ENCODE data around the gene AK5. TPM values are rescaled to one million over a fixed set of nuclear protein-coding genes. Genes with fewer than 3 reads are reported as not detected.
A peak's percentile ranks its signal among the peaks of the same experiment; 100 is the strongest.
"Not testable (repeated sequence)": the region's sequence is repeated elsewhere in the genome, so short reads cannot be mapped to it uniquely, and the experiment has no call there.

Gene AK5
- total RNA-seq, 2 donors from 2014 or later: 4.4 to 7.2 TPM

DNA sequence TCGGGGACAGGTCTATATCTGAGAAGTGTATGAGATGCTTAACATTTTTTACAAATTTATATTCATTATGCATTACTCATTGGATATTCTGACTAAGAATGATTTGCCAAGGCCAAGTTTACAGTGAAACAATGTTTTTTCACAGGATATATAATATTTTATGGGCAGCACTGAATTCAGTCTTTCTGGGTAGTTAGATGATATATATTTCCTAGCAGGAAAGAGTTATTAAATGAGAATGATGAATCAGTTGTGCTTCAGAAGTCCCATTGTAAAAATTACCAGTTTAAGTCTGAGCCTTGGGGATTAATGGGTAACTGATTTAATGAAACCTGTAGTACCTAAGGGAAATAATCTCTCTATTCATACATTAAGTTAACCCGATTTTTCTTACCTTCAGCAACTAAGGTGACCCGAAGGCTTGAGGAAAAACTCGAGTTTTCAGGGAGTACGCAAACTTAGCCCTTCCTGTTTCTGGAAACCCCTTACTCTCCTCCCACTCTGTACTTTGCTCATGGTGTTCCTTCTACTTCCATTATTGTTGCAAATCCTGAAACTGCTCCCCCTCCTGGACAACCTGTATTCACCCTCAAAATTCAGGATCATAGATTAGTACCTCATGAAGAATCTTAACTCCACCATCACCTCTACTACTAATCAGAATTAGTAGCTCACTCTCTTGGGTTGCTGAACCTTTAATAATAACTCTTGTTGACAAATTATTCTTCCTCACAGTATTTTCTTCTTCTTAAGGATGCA lies 135.1 kb downstream of the AK5 start:
- Mint-ChIP-seq H3K4me1 (ENCODE audit: low read depth) (peaks cover 53% of the 10 kb centered on the region), H3K27me3 (ENCODE audit: low read depth) (no peaks in the 10 kb centered on the region), H3K27ac (no peak overlapping the region), H3K4me3 (no peak overlapping the region), H3K9me3 (peaks cover 0 to 6% of the 10 kb centered on the region in 2 donors), H3K36me3 (ENCODE audit: insufficient read depth in 2 of 2) (peaks cover 0 to 8% of the 10 kb centered on the region in 2 donors)
- no peak for DNase-seq
- no peak for ATAC-seq (replicated peaks in 1 of 2)

DNA sequence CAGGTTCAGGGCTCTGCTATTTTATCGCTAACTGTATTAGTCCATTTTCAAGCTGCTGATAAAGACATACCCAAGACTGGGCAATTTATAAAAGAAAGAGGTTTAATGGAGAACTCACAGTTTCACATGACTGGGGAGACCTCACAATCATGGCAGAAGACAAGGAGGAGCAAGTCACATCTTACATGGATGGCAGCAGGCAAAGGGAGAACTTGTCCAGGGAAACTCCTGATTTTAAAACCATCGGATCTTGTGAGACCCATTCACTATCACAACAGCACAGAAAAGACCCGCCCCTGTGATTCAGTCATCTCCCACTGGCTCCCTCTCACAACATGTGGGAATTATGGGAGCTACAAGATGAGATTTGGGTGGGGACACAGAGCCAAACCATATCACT lies 136.2 kb downstream of the AK5 start:
- not testable (repeated sequence) for ATAC-seq (replicated peaks in 1 of 2); H3K27me3 Mint-ChIP-seq (ENCODE audit: low read depth); H3K4me3 Mint-ChIP-seq; DNase-seq
- Mint-ChIP-seq H3K27ac (peak overlapping the region; percentile 22), H3K4me1 (ENCODE audit: low read depth) (peaks cover 50% of the 10 kb centered on the region), H3K9me3 (peaks cover 0 to 10% of the 10 kb centered on the region in 2 donors), H3K36me3 (ENCODE audit: insufficient read depth in 2 of 2) (peaks cover 0 to 15% of the 10 kb centered on the region in 2 donors)

DNA sequence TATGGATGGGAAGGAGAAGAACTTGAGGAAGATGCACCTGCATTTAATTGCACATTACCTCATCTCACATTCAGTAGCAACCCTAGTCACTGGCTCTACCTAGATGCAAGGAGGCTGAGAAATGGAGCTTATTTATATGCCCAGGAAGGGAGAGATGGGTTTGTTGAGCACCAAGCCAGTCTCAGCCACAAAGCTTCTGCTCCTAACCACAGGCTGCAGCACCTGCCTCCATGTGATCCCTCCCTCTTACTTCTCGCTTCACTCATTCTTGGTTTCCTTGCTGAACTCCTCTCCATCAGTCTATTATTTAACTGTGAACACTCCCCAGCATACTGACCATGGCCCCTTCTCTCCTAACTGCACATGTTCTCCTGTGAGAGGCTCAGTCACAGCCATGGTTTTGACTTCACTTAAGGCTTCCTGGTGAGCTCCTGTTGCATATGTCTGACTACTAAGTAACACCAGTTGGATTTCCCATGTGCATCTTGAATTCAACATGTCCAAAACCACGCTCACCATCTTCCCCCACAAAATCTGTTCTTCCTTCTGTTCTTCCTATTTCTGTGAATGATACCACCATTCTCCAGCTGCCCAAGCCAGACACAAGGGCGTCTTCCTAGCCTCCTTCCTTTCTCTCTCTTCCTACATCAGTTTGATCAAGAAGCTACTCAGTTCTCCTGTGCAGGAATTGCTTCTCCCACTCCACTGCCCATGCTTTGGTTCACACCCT lies 139.8 kb downstream of the AK5 start:
- DNase-seq: no peak
- ATAC-seq (replicated peaks in 1 of 2): no peak
- Mint-ChIP-seq H3K36me3 (ENCODE audit: insufficient read depth in 2 of 2) (peaks cover 5 to 32% of the 10 kb centered on the region in 2 donors), H3K27ac (no peak overlapping the region), H3K4me3 (peak overlapping the region; percentile 9 to 20), H3K4me1 (ENCODE audit: low read depth) (peaks cover 38% of the 10 kb centered on the region), H3K27me3 (ENCODE audit: low read depth) (no peaks in the 10 kb centered on the region), H3K9me3 (peaks cover 6 to 18% of the 10 kb centered on the region in 2 donors)

DNA sequence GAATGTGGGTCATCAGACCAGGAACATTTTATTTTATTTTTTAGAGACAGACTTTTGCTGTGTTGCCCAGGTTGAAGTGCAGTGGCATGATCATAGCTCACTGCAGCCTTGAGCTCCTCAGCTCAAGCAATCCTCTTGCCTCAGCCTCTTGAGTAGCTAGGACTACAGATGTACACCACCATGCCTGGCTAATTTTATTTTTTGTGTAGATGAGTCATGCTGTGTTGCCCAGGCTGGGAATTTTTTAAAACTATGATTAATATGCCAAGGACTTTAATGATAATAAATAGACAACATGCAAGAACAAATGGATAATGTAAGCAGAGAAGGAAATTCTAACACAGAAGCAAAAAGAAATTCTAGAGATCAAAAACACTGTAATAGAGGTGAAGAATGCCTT lies 142.4 kb downstream of the AK5 start:
- ATAC-seq (replicated peaks in 1 of 2) (no peak), DNase-seq (no peak)
- H3K27me3 Mint-ChIP-seq (ENCODE audit: low read depth): no peaks in the 10 kb centered on the region
- no peak overlapping the region for H3K27ac Mint-ChIP-seq
- H3K4me3 Mint-ChIP-seq: no peak overlapping the region
- H3K9me3 Mint-ChIP-seq: peaks cover 6 to 13% of the 10 kb centered on the region in 2 donors
- H3K36me3 Mint-ChIP-seq (ENCODE audit: insufficient read depth in 2 of 2): peaks cover 5 to 27% of the 10 kb centered on the region in 2 donors
- H3K4me1 Mint-ChIP-seq (ENCODE audit: low read depth): peaks cover 38% of the 10 kb centered on the region

DNA sequence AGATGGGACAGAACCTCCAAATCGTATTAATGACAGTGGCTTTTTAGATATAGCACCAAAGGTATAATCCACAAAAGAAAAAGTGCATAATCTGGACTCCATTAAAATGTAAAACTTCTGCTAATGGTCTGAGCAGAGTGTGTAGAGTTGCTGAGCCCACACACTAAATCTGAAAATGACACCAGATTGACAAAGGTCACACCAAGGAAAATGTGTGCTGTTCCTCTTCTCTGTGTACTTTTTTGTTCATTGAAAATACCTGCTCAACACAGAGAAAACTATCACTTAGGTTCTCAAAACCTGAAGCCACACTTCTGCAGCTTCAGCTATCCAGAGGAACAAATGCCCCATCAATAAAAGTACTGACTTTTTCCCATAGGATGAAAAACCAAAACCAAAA lies 146.2 kb downstream of the AK5 start:
- Mint-ChIP-seq H3K36me3 (ENCODE audit: insufficient read depth in 2 of 2) (peaks cover 5 to 21% of the 10 kb centered on the region in 2 donors), H3K4me3 (no peak overlapping the region), H3K9me3 (peaks cover 6 to 9% of the 10 kb centered on the region in 2 donors), H3K27me3 (ENCODE audit: low read depth) (no peaks in the 10 kb centered on the region), H3K27ac (no peak overlapping the region), H3K4me1 (ENCODE audit: low read depth) (peaks cover 5% of the 10 kb centered on the region)
- no peak for ATAC-seq (replicated peaks in 1 of 2)
- DNase-seq: no peak

DNA sequence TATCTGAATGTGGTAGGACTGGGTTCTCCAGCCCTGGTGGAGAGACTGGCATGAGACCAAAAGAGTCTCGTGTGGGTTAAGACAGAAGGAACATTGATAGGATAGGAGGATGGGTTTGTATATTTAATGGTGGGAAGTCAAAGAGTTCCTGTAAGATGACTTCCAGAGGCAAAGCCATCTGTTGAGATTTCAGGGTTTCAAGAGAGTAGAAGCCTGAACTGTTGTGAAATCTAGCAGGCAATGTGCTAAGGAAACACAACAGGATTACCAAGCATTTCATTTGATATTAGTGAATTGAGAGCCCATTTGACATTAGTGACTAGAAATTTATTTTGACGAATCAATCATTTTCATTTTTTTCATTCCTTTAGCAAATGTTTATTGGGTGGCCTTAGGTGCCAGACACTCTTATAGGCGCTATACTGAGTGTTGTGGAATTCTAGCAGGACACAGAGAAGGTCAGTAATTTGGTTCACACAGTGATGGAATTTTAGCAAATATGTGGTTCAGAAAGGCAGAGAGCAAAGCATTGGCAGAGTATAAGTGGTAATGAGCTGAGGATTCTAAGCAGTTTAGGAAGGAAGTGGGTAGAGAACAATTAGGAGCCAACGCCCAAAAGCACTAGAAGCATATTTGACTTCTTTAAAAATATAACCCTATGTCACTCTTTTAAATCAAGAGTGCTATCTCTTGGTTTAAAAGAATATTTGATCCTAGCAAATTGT lies 149.3 kb downstream of the AK5 start:
- no peaks in the 10 kb centered on the region for H3K27me3 Mint-ChIP-seq (ENCODE audit: low read depth)
- ATAC-seq (replicated peaks in 1 of 2) (peak in 1 of 2 donors; percentile 27), DNase-seq (no peak)
- H3K27ac Mint-ChIP-seq: no peak overlapping the region
- H3K9me3 Mint-ChIP-seq: peaks cover 0 to 3% of the 10 kb centered on the region in 2 donors
- peaks cover 3 to 7% of the 10 kb centered on the region in 2 donors for H3K36me3 Mint-ChIP-seq (ENCODE audit: insufficient read depth in 2 of 2)
- H3K4me1 Mint-ChIP-seq (ENCODE audit: low read depth): peaks cover 17% of the 10 kb centered on the region
- H3K4me3 Mint-ChIP-seq: no peak overlapping the region

DNA sequence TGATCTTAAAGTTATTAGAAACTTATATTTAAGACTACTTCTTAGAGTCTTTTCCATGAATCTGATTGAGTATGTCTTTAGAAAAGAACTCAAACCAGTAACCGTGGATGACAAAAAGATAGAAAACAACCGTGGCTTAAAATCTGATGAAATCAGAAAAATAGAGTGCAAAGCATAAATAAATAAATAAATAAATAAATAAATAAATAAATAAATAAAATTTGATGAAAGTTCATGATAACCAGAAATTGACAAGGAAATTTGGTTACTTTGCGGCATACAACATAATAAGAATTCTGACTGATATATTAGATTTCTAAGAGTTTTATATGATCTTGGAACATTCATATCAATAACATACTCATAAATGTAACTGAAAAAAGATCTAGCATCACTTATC lies 152.1 kb downstream of the AK5 start:
- H3K27me3 Mint-ChIP-seq (ENCODE audit: low read depth): no peaks in the 10 kb centered on the region
- no peak overlapping the region for H3K27ac Mint-ChIP-seq
- no peak for ATAC-seq (replicated peaks in 1 of 2)
- peaks cover 32% of the 10 kb centered on the region for H3K4me1 Mint-ChIP-seq (ENCODE audit: low read depth)
- H3K36me3 Mint-ChIP-seq (ENCODE audit: insufficient read depth in 2 of 2): peaks cover 7 to 9% of the 10 kb centered on the region in 2 donors
- H3K9me3 Mint-ChIP-seq: peaks cover 4% of the 10 kb centered on the region in 2 donors
- no peak overlapping the region for H3K4me3 Mint-ChIP-seq
- DNase-seq: no peak

DNA sequence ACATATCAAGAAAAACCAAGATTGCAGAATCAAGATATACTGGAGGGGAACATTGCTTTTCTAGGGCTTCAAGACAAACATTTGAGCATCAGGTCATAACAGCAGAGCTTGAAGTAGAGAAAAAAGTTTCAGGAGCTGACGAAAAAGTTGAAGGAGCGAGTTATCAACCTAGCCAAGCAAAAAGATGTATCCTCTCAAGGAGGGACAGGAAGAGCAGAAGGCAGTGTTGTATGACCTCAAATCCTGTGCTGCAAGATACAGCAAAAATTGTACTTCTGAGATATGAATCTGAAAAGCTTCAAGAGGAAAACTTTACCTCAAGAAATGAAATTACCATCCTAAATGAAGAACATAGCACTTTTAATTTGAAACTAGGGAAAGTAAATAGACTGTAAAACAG lies 153.1 kb downstream of the AK5 start:
- ATAC-seq (replicated peaks in 1 of 2) (peak; percentile 43), DNase-seq (no peak)
- Mint-ChIP-seq H3K4me3 (peak overlapping the region; percentile 63 to 75), H3K27ac (peak overlapping the region; percentile 39), H3K27me3 (ENCODE audit: low read depth) (no peaks in the 10 kb centered on the region), H3K4me1 (ENCODE audit: low read depth) (peaks cover 32% of the 10 kb centered on the region), H3K9me3 (peaks cover 6 to 9% of the 10 kb centered on the region in 2 donors), H3K36me3 (ENCODE audit: insufficient read depth in 2 of 2) (peaks cover 12 to 17% of the 10 kb centered on the region in 2 donors)

DNA sequence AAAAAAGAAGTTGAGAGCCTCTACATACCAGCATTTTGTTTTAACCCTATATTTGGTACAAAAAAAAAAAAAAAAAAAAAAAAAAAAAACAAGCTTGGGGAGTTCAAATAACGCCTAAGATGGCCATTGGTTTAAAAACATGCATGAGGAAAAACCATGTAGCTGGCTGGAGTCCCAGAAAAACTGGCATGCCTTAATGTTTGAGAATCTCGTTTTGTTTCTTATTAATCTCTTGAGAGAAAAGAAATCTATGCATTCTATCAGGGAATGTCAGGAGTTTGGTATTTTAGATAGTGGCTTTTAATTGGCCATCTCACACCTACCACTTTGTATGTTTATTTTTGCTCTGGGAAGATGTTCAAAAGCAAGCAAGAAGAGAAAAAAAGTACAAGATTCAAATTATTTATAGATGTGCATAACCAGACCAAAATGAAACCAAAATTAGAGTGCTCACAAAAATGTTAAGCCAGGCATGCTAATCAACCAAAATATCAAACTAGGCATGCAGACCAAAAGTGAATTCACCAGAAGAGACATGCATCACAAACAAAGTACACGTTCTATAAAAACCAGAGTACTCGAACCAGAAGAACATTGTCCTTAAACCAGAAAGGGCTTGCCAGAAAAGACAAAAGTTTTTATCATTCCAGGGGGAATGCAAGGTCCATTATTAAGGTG lies 156.6 kb downstream of the AK5 start:
- no peak for ATAC-seq (replicated peaks in 1 of 2)
- Mint-ChIP-seq H3K4me1 (ENCODE audit: low read depth) (peaks cover 32% of the 10 kb centered on the region), H3K36me3 (ENCODE audit: insufficient read depth in 2 of 2) (peaks cover 18 to 28% of the 10 kb centered on the region in 2 donors), H3K4me3 (peak overlapping the region; percentile 60 to 84), H3K27ac (peak overlapping the region; percentile 89), H3K27me3 (ENCODE audit: low read depth) (no peaks in the 10 kb centered on the region), H3K9me3 (peaks cover 13 to 15% of the 10 kb centered on the region in 2 donors)
- no peak for DNase-seq

DNA sequence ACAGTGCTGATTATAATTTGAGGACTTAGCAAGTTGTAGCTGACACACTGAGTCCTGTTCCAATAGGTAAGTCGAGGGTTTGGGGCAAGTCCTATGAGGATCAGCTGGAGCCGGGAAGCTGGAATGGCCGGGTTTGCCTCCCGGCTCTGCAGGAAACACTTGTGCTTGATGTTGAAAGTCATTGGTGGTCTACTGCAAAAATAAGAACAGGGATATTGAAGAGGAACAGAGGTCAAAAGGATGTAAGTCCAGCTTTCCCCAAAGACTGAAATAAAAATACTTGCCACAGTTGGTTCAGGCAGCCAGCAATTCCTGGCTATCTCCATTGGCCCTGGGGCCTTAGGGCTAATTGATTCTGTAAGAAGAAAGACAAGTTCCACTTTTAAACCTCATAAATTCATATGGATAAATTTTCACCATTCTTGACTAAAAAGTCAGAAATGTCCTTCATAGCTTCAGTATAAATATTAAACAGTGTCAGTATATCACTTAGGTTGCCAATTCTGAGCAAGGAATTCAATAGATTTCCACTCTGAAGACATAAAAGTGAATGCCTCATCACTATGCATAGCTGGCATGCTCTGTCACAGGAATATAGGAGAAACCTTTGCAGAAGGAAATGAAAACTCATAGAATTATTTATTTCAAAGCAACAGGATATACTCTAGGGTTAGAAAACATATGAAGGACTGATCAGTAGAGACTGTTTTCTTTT lies 165.2 kb downstream of the AK5 start:
- ATAC-seq (replicated peaks in 1 of 2) (no peak), DNase-seq (no peak)
- peaks cover 0 to 1% of the 10 kb centered on the region in 2 donors for H3K36me3 Mint-ChIP-seq (ENCODE audit: insufficient read depth in 2 of 2)
- H3K4me3 Mint-ChIP-seq: no peak overlapping the region
- peaks cover 0 to 9% of the 10 kb centered on the region in 2 donors for H3K9me3 Mint-ChIP-seq
- H3K27me3 Mint-ChIP-seq (ENCODE audit: low read depth): no peaks in the 10 kb centered on the region
- H3K27ac Mint-ChIP-seq: no peak overlapping the region
- H3K4me1 Mint-ChIP-seq (ENCODE audit: low read depth): no peaks in the 10 kb centered on the region

DNA sequence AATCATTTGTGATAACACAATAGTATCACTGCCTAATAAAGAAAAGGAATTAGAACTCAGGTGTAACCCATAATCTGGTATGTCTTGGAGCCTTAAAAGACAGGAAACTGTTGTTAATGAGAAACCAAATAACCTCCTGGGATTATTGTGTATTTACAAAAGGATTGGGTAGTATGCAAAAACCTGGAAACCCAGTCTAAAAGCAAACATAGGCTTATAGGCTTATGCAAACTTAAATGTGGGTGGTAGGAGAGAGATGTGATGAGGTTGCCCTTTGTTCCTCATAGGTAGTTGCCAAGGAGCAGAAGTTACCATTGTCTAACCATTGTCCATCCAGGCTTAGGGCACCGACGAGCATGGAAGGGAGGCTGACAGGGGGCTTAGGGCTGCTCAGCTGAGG lies 165.8 kb downstream of the AK5 start:
- Mint-ChIP-seq H3K27me3 (ENCODE audit: low read depth) (no peaks in the 10 kb centered on the region), H3K27ac (no peak overlapping the region)

DNA sequence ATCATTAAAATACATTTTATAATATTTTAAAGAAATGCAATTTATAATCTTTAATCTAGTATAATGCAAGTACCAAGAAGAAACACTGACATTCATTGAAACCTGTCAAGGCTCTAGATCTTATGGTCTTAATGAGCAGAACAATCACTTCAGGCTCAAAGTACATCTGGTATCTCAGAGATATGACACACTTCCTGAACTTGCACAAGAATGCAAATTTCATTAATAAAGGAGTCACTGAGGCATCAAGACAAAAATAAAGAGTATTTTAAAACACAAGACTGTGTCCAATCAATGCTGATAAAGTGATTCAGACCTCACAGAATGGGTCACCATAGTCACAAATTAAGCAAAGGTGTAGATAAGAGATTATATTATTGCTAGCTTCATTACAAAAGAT lies 178.1 kb downstream of the AK5 start:
- no peak overlapping the region for H3K4me3 Mint-ChIP-seq
- DNase-seq (no peak), ATAC-seq (replicated peaks in 1 of 2) (no peak)
- peaks cover 9% of the 10 kb centered on the region for H3K4me1 Mint-ChIP-seq (ENCODE audit: low read depth)
- H3K9me3 Mint-ChIP-seq: peaks cover 0 to 3% of the 10 kb centered on the region in 2 donors
- H3K36me3 Mint-ChIP-seq (ENCODE audit: insufficient read depth in 2 of 2): peaks cover 0 to 2% of the 10 kb centered on the region in 2 donors
- H3K27me3 Mint-ChIP-seq (ENCODE audit: low read depth): no peaks in the 10 kb centered on the region
- H3K27ac Mint-ChIP-seq: no peak overlapping the region

More for the DNA sequence above, 165.8 kb downstream of the AK5 start:
- H3K4me3 Mint-ChIP-seq: no peak overlapping the region
- no peaks in the 10 kb centered on the region for H3K4me1 Mint-ChIP-seq (ENCODE audit: low read depth)
- peaks cover 0 to 9% of the 10 kb centered on the region in 2 donors for H3K9me3 Mint-ChIP-seq
- DNase-seq (no peak), ATAC-seq (replicated peaks in 1 of 2) (no peak)
- peaks cover 0 to 1% of the 10 kb centered on the region in 2 donors for H3K36me3 Mint-ChIP-seq (ENCODE audit: insufficient read depth in 2 of 2)

All from activated T-cell treated with anti-CD3 and anti-CD28 coated beads, Interleukin-2, amount 50 U/mL, for 72 hours (primary cell).